Naive thymus-derived CD4-positive, alpha-beta T cell (primary cell): ENCODE data around the gene KRT6B. TPM values are rescaled to one million over a fixed set of nuclear protein-coding genes. Genes with fewer than 3 reads are reported as not detected.
"Not testable (repeated sequence)": the region's sequence is repeated elsewhere in the genome, so short reads cannot be mapped to it uniquely, and the experiment has no call there.

Experiments
- ATAC-seq: fragments of 150-1000 bp; cut with Tn5 transposase; 2 replicates; pipeline ENCODE4 v1.10.0; 2021; ENCODE audit warnings: mild to moderate bottlenecking, moderate library complexity
- CTCF ChIA-PET: fragments of 350-600 bp; sonication (Branson Sonifier 250); formaldehyde crosslinking; loops from one replicate; lab custom pipeline; 2021; ENCODE audit warnings: antibody characterized with exemption; lab: Charles Lee
- POLR2A ChIA-PET: fragments of 350-600 bp; sonication (Branson Sonifier 250); formaldehyde crosslinking; loops from one replicate; lab custom pipeline; 2021; ENCODE audit warnings: antibody characterized with exemption, inconsistent platforms; lab: Charles Lee
- DNase-seq, 9 donors: peaks; one replicate each; pipeline versions ENCODE4 v3.0.0 to v3.0.0-alpha.2; 2020 to 2022; ENCODE audit warnings: mixed read lengths in 1 of 9
- H3K27ac ChIP-seq: one replicate; pipeline ENCODE4 v1.7.0; 2013; ENCODE audit warnings: mild to moderate bottlenecking, low read depth, low read length, moderate library complexity
- H3K27me3 ChIP-seq, 2 donors: one replicate each; pipeline ENCODE4 v1.7.0; 2013; ENCODE audit warnings: low read length in 2 of 2, mild to moderate bottlenecking in 2 of 2, moderate library complexity in 2 of 2; ENCODE audit not compliant: control insufficient read depth in 2 of 2, insufficient read depth in 2 of 2
- H3K36me3 ChIP-seq, 3 experiments: 1 replicate in 2 of 3; 2 replicates in 1 of 3; pipeline ENCODE4 v1.7.0; 2013; ENCODE audit warnings: low read length in 3 of 3, mild to moderate bottlenecking in 3 of 3, moderate library complexity in 1 of 3; ENCODE audit not compliant: insufficient read depth in 3 of 3, control insufficient read depth in 2 of 3
- H3K4me1 ChIP-seq, 2 donors: one replicate each; pipeline ENCODE4 v1.7.0; 2013; ENCODE audit warnings: low read length in 2 of 2, mild to moderate bottlenecking in 2 of 2, moderate library complexity in 1 of 2; ENCODE audit not compliant: control insufficient read depth in 2 of 2, insufficient read depth in 2 of 2
- H3K4me3 ChIP-seq: 2 replicates; pipeline ENCODE4 v1.7.0; 2013; ENCODE audit warnings: mild to moderate bottlenecking, low read length
- H3K9me3 ChIP-seq, 3 experiments: 1 replicate in 2 of 3; 2 replicates in 1 of 3; pipeline ENCODE4 v1.7.0; 2013; ENCODE audit warnings: low read length in 3 of 3; ENCODE audit not compliant: control insufficient read depth in 2 of 3
- H3K27ac Mint-ChIP-seq, 9 donors: one replicate each; pipeline ENCODE4 v1.8.0; 2020 to 2022; ENCODE audit warnings: mixed read lengths in 9 of 9, mild to moderate bottlenecking in 8 of 9, moderate library complexity in 5 of 9, inconsistent platforms in 2 of 9
- H3K27me3 Mint-ChIP-seq, 5 donors: one replicate each; pipeline ENCODE4 v1.8.0; 2021 to 2022; ENCODE audit warnings: mixed read lengths in 5 of 5, mild to moderate bottlenecking in 1 of 5
- H3K36me3 Mint-ChIP-seq, 5 donors: one replicate each; pipeline ENCODE4 v1.8.0; 2020 to 2022; ENCODE audit warnings: mixed read lengths in 5 of 5, mild to moderate bottlenecking in 3 of 5, inconsistent platforms in 1 of 5
- H3K4me1 Mint-ChIP-seq, 7 donors: one replicate each; pipeline ENCODE4 v1.8.0; 2020 to 2022; ENCODE audit warnings: mixed read lengths in 7 of 7, mild to moderate bottlenecking in 3 of 7, inconsistent platforms in 1 of 7
- H3K4me3 Mint-ChIP-seq, 10 donors: one replicate each; pipeline ENCODE4 v1.8.0; 2020 to 2022; ENCODE audit warnings: mild to moderate bottlenecking in 10 of 10, mixed read lengths in 10 of 10, moderate library complexity in 6 of 10, inconsistent platforms in 2 of 10
- H3K9me3 Mint-ChIP-seq, 11 donors: one replicate each; pipeline ENCODE4 v1.8.0; 2020 to 2022; ENCODE audit warnings: mixed read lengths in 11 of 11, mild to moderate bottlenecking in 4 of 11, inconsistent platforms in 1 of 11, moderate library complexity in 1 of 11
- intact Hi-C, 2 donors: fragments of 100-400 bp; cut with micrococcal nuclease; formaldehyde crosslinking; loops; one replicate each; pipeline ENCODE4 v1.15.1; 2023
- polyA plus RNA-seq, 2 donors: library from polyadenylated mRNA; unstranded; fragments of 300-500 nt; fragmentation: Illumina TruSeq; gene quantifications; one replicate each; pipeline ENCODE4 v1.2.3, GENCODE V29; 2021
- total RNA-seq, 6 experiments: library from RNA in 5 of 6; stranded (reverse) in 5 of 6; gene quantifications; 1 replicate in 5 of 6; 2 replicates in 1 of 6; pipeline ENCODE4 v1.2.3 and lab custom pipeline; 2021 to 2026

KRT6B gene
- total and polyA plus RNA-seq, 7 experiments from 2014 or later = not detected

- ChIA-PET POLR2A (no interaction called here), CTCF (no interaction called here)
- Histone ChIP-seq H3K36me3 (no peaks in the 10 kb centered on the region), H3K4me1 (no peaks in the 10 kb centered on the region), H3K4me3 (no peak overlapping the region), H3K27me3 (no peaks in the 10 kb centered on the region), H3K9me3 (no peaks in the 10 kb centered on the region), H3K27ac (no peak overlapping the region)
- intact Hi-C loops = no loop called here
- H3K9me3 Mint-ChIP-seq = peaks cover 0 to 11% (median 0%) of the 10 kb centered on the region in 11 donors
- peaks cover 0 to 23% (median 10%) of the 10 kb centered on the region in 5 donors for H3K27me3 Mint-ChIP-seq
- no peak overlapping the region for H3K27ac Mint-ChIP-seq
- H3K36me3 Mint-ChIP-seq = peaks cover 0 to 3% (median 0%) of the 10 kb centered on the region in 5 donors
- no peak for ATAC-seq
- no peak overlapping the region for H3K4me3 Mint-ChIP-seq
- DNase-seq = no peak
- no peaks in the 10 kb centered on the region for H3K4me1 Mint-ChIP-seq
These were observed 40.1 kb downstream of the KRT6B start for GRCh38 chr12:52411815-52412214.

GRCh38 chr12:52410589-52411248 is 41.2 kb downstream of the KRT6B start:
- POLR2A ChIA-PET, H3K4me3 Mint-ChIP-seq, H3K4me1 ChIP-seq, H3K27me3 ChIP-seq, intact Hi-C loops, ATAC-seq, H3K4me1 Mint-ChIP-seq, CTCF ChIA-PET, H3K27ac ChIP-seq, H3K4me3 ChIP-seq, H3K36me3 ChIP-seq, H3K9me3 ChIP-seq, DNase-seq, H3K36me3 Mint-ChIP-seq, H3K27ac Mint-ChIP-seq: not testable (repeated sequence)
- Mint-ChIP-seq H3K27me3 (peaks cover 0 to 23% (median 10%) of the 10 kb centered on the region in 5 donors), H3K9me3 (peaks cover 0 to 11% (median 0%) of the 10 kb centered on the region in 11 donors)

- Mint-ChIP-seq H3K4me1 (no peaks in the 10 kb centered on the region), H3K27me3 (peaks cover 0 to 17% (median 5%) of the 10 kb centered on the region in 5 donors), H3K36me3 (peaks cover 0 to 3% (median 0%) of the 10 kb centered on the region in 5 donors), H3K4me3 (no peak overlapping the region), H3K27ac (no peak overlapping the region), H3K9me3 (peaks cover 0 to 11% (median 0%) of the 10 kb centered on the region in 11 donors)
- ATAC-seq (no peak), DNase-seq (no peak)
- Histone ChIP-seq H3K36me3 (no peaks in the 10 kb centered on the region), H3K27ac (no peak overlapping the region), H3K9me3 (no peaks in the 10 kb centered on the region), H3K4me1 (no peaks in the 10 kb centered on the region), H3K4me3 (no peak overlapping the region), H3K27me3 (no peaks in the 10 kb centered on the region)
- CTCF ChIA-PET = no interaction called here
- POLR2A ChIA-PET = no interaction called here
- intact Hi-C loops = no loop called here
These were observed 44.0 kb downstream of the KRT6B start for GRCh38 chr12:52407918-52408317.

GRCh38 chr12:52405922-52406385 is 46.0 kb downstream of the KRT6B start, which contains the start of gene KRT82:
KRT82 (minus strand) TSS chr12:52406335; CDS start chr12:52406277, 58 bp downstream.
- Mint-ChIP-seq H3K36me3 (peaks cover 0 to 3% (median 0%) of the 10 kb centered on the region in 5 donors), H3K27ac (no peak within 1 kb of the TSS), H3K27me3 (peaks cover 0 to 14% (median 5%) of the 10 kb centered on the region in 5 donors), H3K4me1 (no peaks in the 10 kb centered on the region), H3K4me3 (no peak within 1 kb of the TSS), H3K9me3 (peaks cover 0 to 9% (median 0%) of the 10 kb centered on the region in 11 donors)
- no peak for DNase-seq
- no peaks in the 10 kb centered on the region for H3K9me3 ChIP-seq
- H3K27me3 ChIP-seq = no peaks in the 10 kb centered on the region
- H3K4me3 ChIP-seq = no peak within 1 kb of the TSS
- ChIA-PET POLR2A (no interaction called here), CTCF (no interaction called here)
- H3K36me3 ChIP-seq = no peaks in the 10 kb centered on the region
- intact Hi-C loops = no loop called here
- no peak within 1 kb of the TSS for H3K27ac ChIP-seq
- no peaks in the 10 kb centered on the region for H3K4me1 ChIP-seq
- no peak for ATAC-seq

- DNase-seq = no peak
- CTCF ChIA-PET = no interaction called here
- Mint-ChIP-seq H3K9me3 (peaks cover 0 to 6% (median 0%) of the 10 kb centered on the region in 11 donors), H3K36me3 (peaks cover 0 to 3% (median 0%) of the 10 kb centered on the region in 5 donors), H3K4me3 (no peak overlapping the region), H3K27me3 (peaks cover 0 to 17% (median 5%) of the 10 kb centered on the region in 5 donors), H3K27ac (no peak overlapping the region), H3K4me1 (no peaks in the 10 kb centered on the region)
- Histone ChIP-seq H3K27ac (no peak overlapping the region), H3K27me3 (no peaks in the 10 kb centered on the region), H3K4me1 (no peaks in the 10 kb centered on the region), H3K4me3 (no peak overlapping the region), H3K36me3 (no peaks in the 10 kb centered on the region), H3K9me3 (no peaks in the 10 kb centered on the region)
- POLR2A ChIA-PET = no interaction called here
- ATAC-seq = no peak
- intact Hi-C loops = no loop called here
These were observed 47.0 kb downstream of the KRT6B start for GRCh38 chr12:52404951-52405350.

GRCh38 chr12:52403561-52403960 is 48.4 kb downstream of the KRT6B start:
- peaks cover 0 to 2% (median 0%) of the 10 kb centered on the region in 7 donors for H3K4me1 Mint-ChIP-seq
- peaks cover 0 to 3% (median 0%) of the 10 kb centered on the region in 11 donors for H3K9me3 Mint-ChIP-seq
- no peak overlapping the region for H3K4me3 ChIP-seq
- ATAC-seq = no peak
- no peak overlapping the region for H3K27ac ChIP-seq
- H3K27me3 ChIP-seq = no peaks in the 10 kb centered on the region
- CTCF ChIA-PET = interaction anchor here (1.0 kb wide), 1 partner anchor 103 kb away, joined by 3 read pairs; no protein-coding TSS in a partner anchor
- intact Hi-C loops = no loop called here
- H3K4me3 Mint-ChIP-seq = no peak overlapping the region
- no peak for DNase-seq
- no peaks in the 10 kb centered on the region for H3K36me3 ChIP-seq
- H3K27me3 Mint-ChIP-seq = peaks cover 0 to 22% (median 3%) of the 10 kb centered on the region in 5 donors
- POLR2A ChIA-PET = no interaction called here
- no peak overlapping the region for H3K27ac Mint-ChIP-seq
- H3K9me3 ChIP-seq = no peaks in the 10 kb centered on the region
- H3K4me1 ChIP-seq = no peaks in the 10 kb centered on the region
- H3K36me3 Mint-ChIP-seq = peaks cover 0 to 3% (median 0%) of the 10 kb centered on the region in 5 donors
